ENCODE measurements around the gene PRDM15. TPM values are rescaled to one million over a fixed set of nuclear protein-coding genes. Genes with fewer than 3 reads are reported as not detected.

The PRDM15 gene
- total and polyA plus RNA-seq, 2 experiments from 2014 or later = 3.0 to 10.6 TPM

GRCh38 chr21:41875086-41875485, 4.1 kb downstream of the PRDM15 start:
- no peak for TF ChIP-seq CTCF (conservative IDR thresholded peaks at IDR 0.05; ENCODE audit: low read depth in 2 of 2)
- TF ChIP-seq ETS1 (IDR thresholded peaks at IDR 0.05) = no peak
- TF ChIP-seq EZH2 (IDR thresholded peaks at IDR 0.05; ENCODE audit: low read depth, unreplicated experiment) = no peak
- TF ChIP-seq CREB1 (CRISPR knock-in tag; IDR thresholded peaks at IDR 0.05; ENCODE audit: low read depth) = no peak
- no peak for TF ChIP-seq NANOG (IDR thresholded peaks at IDR 0.05; ENCODE audit: borderline replicate concordance)
- H3K4me1 Mint-ChIP-seq = peaks cover 23% of the 10 kb centered on the region
- no peak overlapping the region for H3K4me2 ChIP-seq
- peaks cover 3% of the 10 kb centered on the region for H3K27me3 Mint-ChIP-seq (ENCODE audit: insufficient read depth, low read depth, poor library complexity)
- H2AFZ ChIP-seq = no peak overlapping the region
- H3K27me3 ChIP-seq (ENCODE audit: insufficient read depth) = no peaks in the 10 kb centered on the region
- H3K9me3 Mint-ChIP-seq = no peaks in the 10 kb centered on the region
- peaks cover 7% of the 10 kb centered on the region for H3K4me1 ChIP-seq (ENCODE audit: insufficient read depth)
- no peaks in the 10 kb centered on the region for H3K36me3 ChIP-seq (ENCODE audit: insufficient read depth)
- no peak overlapping the region for H3K27ac ChIP-seq (ENCODE audit: low read depth)
- ATAC-seq (no peak), DNase-seq (ENCODE audit: low spot score) (no peak)
- H3K79me2 ChIP-seq (replicated peaks; ENCODE audit: insufficient read depth) = peaks cover 45% of the 10 kb centered on the region
- H3K9me2 ChIP-seq (ENCODE audit: insufficient read depth) = no peaks in the 10 kb centered on the region
- no peak overlapping the region for H3K4me3 Mint-ChIP-seq
- no peaks in the 10 kb centered on the region for H3F3A ChIP-seq (replicated peaks; ENCODE audit: low read depth)
- H4K20me1 ChIP-seq (replicated peaks; ENCODE audit: insufficient read depth) = peaks cover 8% of the 10 kb centered on the region
- H3K27ac Mint-ChIP-seq = no peak overlapping the region
- H3K36me3 Mint-ChIP-seq (ENCODE audit: low read depth) = peaks cover 3% of the 10 kb centered on the region; the same call in 2 of the 3 replicates
- H3K4me3 ChIP-seq = no peak overlapping the region

GRCh38 chr21:41874611-41875010, 4.5 kb downstream of the PRDM15 start:
- H3K27me3 Mint-ChIP-seq (ENCODE audit: insufficient read depth, low read depth, poor library complexity) = peaks cover 6% of the 10 kb centered on the region
- peaks cover 22% of the 10 kb centered on the region for H3K4me1 Mint-ChIP-seq
- peaks cover 3% of the 10 kb centered on the region; the same call in 2 of the 3 replicates for H3K36me3 Mint-ChIP-seq (ENCODE audit: low read depth)
- no peak overlapping the region for H3K27ac Mint-ChIP-seq
- Histone ChIP-seq H3K4me1 (ENCODE audit: insufficient read depth) (peaks cover 7% of the 10 kb centered on the region), H3F3A (replicated peaks; ENCODE audit: low read depth) (no peaks in the 10 kb centered on the region), H3K4me3 (no peak overlapping the region), H3K4me2 (no peak overlapping the region), H3K36me3 (ENCODE audit: insufficient read depth) (no peaks in the 10 kb centered on the region), H3K27me3 (ENCODE audit: insufficient read depth) (no peaks in the 10 kb centered on the region), H2AFZ (no peak overlapping the region), H3K79me2 (replicated peaks; ENCODE audit: insufficient read depth) (peaks cover 50% of the 10 kb centered on the region), H3K27ac (ENCODE audit: low read depth) (no peak overlapping the region), H3K9me2 (ENCODE audit: insufficient read depth) (no peaks in the 10 kb centered on the region), H4K20me1 (replicated peaks; ENCODE audit: insufficient read depth) (peaks cover 10% of the 10 kb centered on the region)
- ATAC-seq (no peak), DNase-seq (ENCODE audit: low spot score) (no peak)
- no peaks in the 10 kb centered on the region for H3K9me3 Mint-ChIP-seq
- TF ChIP-seq POLR2AphosphoS5 (IDR thresholded peaks at IDR 0.05; ENCODE audit: low read depth) = no peak
- no peak for TF ChIP-seq NANOG (IDR thresholded peaks at IDR 0.05; ENCODE audit: borderline replicate concordance)
- no peak for TF ChIP-seq EZH2 (IDR thresholded peaks at IDR 0.05; ENCODE audit: low read depth, unreplicated experiment)
- TF ChIP-seq EZH2phosphoT487 (IDR thresholded peaks at IDR 0.05; ENCODE audit: unreplicated experiment) = no peak
- TF ChIP-seq ZNF114 (CRISPR knock-in tag; IDR thresholded peaks at IDR 0.05) = no peak
- no peak for TF ChIP-seq REST (IDR thresholded peaks at IDR 0.05; ENCODE audit: unreplicated experiment)
- TF ChIP-seq CREB1 (CRISPR knock-in tag; IDR thresholded peaks at IDR 0.05; ENCODE audit: low read depth) = no peak
- TF ChIP-seq ZNF331 (CRISPR knock-in tag; IDR thresholded peaks at IDR 0.05; ENCODE audit: low read depth) = no peak
- TF ChIP-seq STAT1 (IDR thresholded peaks at IDR 0.05; ENCODE audit: unreplicated experiment) = no peak
- H3K4me3 Mint-ChIP-seq = no peak overlapping the region

Measured in GM23338 (cell line).